ENCODE data around the gene UTS2B. TPM values are rescaled to one million over a fixed set of nuclear protein-coding genes. Genes with fewer than 3 reads are reported as not detected.

Gene UTS2B
- polyA plus RNA-seq, 1 donor from 2014 or later: 4.2 TPM

DNA sequence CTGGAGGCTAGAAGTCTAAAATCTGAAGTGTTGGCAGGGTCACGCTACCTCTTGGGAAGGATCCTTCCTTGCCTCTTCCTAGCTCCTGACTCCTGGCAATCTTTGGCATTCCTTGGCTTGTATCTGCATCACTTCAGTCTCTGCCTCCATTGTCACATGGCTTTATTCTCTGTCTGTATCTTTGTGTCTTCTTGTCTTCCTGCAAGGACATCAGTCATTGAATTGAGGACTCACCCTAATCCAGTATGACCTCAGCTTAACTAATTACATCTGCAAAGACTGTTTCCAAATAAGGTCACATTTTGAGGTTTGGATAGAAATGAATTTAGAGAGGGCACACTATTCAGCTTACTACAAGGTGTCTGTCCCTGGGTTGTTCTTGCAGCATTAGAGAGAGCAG is 31.1 kb upstream of the UTS2B start:
- Mint-ChIP-seq H3K4me3 (no peak overlapping the region), H3K36me3 (peaks cover 12% of the 10 kb centered on the region), H3K27ac (peak overlapping the region in 1 of 3 donors; percentile 74), H3K4me1 (peaks cover 32 to 53% (median 42%) of the 10 kb centered on the region in 3 donors), H3K27me3 (no peaks in the 10 kb centered on the region), H3K9me3 (no peaks in the 10 kb centered on the region)

DNA sequence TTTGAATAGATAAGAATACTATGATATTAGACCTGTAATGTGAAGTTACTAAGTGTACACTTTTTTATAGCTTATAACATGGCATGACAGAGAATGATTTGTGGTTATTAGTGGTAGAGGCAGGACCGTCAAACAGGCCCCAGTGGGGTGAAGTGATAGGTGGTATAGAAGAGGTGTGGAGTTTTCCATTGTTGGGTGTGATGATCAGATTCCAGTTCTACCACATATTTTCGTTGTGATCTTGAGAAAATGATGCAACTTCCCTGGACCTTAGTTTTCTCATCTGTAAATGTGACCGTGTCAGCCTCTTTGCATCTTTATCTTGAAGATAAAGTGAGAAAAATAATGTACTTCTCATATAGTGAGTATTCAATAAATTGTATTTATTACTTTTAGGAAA is 30.3 kb upstream of the UTS2B start:
- Mint-ChIP-seq H3K27ac (peak overlapping the region; percentile 5 to 89 (median 67)), H3K9me3 (no peaks in the 10 kb centered on the region), H3K4me3 (peak overlapping the region in 1 of 4 donors; percentile 14), H3K4me1 (peaks cover 36 to 60% (median 48%) of the 10 kb centered on the region in 3 donors), H3K27me3 (no peaks in the 10 kb centered on the region), H3K36me3 (peaks cover 12% of the 10 kb centered on the region)

DNA sequence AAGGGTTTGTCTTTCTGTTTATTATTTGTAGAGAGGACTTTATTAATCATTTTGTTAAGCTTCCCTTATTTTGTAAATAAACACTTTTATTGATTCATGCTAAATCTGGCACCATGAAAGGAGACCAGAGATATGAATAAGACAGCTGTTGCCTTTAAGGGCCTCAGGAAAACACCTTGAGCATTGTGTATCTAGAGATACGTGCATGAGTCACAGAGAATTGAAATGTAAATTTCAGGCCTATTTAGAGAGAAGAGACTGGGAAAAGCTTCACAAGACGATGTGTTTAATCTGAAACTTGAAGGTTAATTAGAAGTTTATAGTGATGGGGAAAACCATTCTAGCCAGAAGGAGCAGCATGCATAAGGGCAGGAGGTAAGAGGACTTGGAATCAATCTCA is 28.6 kb upstream of the UTS2B start:
- peaks cover 43 to 65% (median 53%) of the 10 kb centered on the region in 3 donors for H3K4me1 Mint-ChIP-seq
- H3K9me3 Mint-ChIP-seq: no peaks in the 10 kb centered on the region
- H3K27ac Mint-ChIP-seq: peak overlapping the region; percentile 67 to 94 (median 89)
- H3K27me3 Mint-ChIP-seq: no peaks in the 10 kb centered on the region
- peak overlapping the region; percentile 22 to 82 (median 60) for H3K4me3 Mint-ChIP-seq
- H3K36me3 Mint-ChIP-seq: peaks cover 12% of the 10 kb centered on the region

GRCh38 chr3:191357909-191358308 is 27.6 kb upstream of the UTS2B start:
- Mint-ChIP-seq H3K27me3 (no peaks in the 10 kb centered on the region), H3K9me3 (no peaks in the 10 kb centered on the region), H3K36me3 (peaks cover 12% of the 10 kb centered on the region), H3K4me3 (no peak overlapping the region), H3K4me1 (peaks cover 43 to 63% (median 53%) of the 10 kb centered on the region in 3 donors), H3K27ac (peak overlapping the region; percentile 23 to 89 (median 67))

DNA sequence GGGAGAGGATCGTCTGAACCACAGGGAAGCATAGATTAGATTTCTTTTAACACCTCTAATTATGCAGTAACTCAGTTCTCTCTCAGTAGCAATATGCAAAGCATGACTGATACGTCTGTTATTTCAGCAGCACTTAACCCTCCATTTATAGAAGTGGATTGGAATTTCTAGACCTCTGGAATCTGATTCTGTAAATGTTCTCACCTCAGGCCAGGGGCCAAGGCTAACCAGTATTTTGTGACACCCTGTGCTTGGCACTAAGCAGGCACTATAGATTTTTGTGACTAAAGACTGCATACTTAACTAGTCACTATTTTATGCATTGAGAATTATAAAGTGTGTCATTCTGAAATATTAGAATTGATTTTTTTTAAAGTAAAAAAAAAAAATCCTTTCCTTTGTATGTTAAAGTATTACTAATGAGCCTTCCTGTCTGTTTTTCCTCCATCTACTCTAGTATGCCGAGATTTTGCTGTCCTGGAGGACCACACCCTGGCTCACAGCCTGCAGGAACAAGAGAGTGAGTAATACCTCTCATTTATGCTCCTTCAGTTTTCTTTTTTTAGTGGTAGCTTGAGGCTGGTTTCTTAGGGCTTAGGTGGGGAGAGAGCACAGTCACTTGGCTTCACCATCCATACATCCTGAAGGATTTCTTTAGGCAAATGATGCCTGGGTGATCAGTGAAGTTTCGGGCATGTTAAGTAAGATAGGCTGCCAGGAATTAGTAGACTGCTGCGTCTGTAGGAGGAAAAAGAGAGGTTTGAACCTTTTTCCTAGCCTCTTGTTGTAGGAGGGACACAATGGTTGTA is 26.5 kb upstream of the UTS2B start:
- Mint-ChIP-seq H3K27me3 (no peaks in the 10 kb centered on the region), H3K27ac (peak overlapping the region; percentile 23 to 90 (median 36)), H3K9me3 (no peaks in the 10 kb centered on the region), H3K36me3 (peaks cover 12% of the 10 kb centered on the region), H3K4me1 (peaks cover 43 to 63% (median 53%) of the 10 kb centered on the region in 3 donors), H3K4me3 (peak overlapping the region in 3 of 4 donors; percentile 4 to 65 (median 59))

DNA sequence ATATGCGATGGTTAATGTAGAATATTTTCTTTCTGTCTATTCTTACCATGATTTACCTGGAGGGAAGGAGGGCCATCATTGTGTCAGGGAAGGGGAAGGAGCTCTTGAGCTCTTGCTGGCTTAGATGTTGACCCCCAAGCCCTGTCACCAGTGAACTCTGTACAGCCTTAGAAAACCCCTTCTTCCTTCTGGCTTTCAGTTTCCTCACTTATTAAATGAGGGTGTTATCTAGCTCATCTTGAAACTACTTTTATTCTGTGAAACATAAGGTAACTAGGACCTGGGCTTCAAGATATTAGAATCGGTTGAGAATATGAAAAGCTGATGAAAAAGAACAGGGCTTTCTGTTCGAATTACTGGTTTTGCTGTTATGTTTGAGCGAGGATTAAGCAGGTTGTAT is 25.1 kb upstream of the UTS2B start:
- Mint-ChIP-seq H3K4me1 (peaks cover 44 to 61% (median 47%) of the 10 kb centered on the region in 3 donors), H3K4me3 (peak overlapping the region; percentile 44 to 87 (median 70)), H3K27ac (peak overlapping the region; percentile 71 to 80 (median 74)), H3K27me3 (no peaks in the 10 kb centered on the region), H3K9me3 (no peaks in the 10 kb centered on the region), H3K36me3 (peaks cover 8% of the 10 kb centered on the region)

GRCh38 chr3:191353022-191353777 is 22.9 kb upstream of the UTS2B start:
- Mint-ChIP-seq H3K4me1 (peaks cover 40 to 50% (median 44%) of the 10 kb centered on the region in 3 donors), H3K36me3 (no peaks in the 10 kb centered on the region), H3K4me3 (no peak overlapping the region), H3K27me3 (no peaks in the 10 kb centered on the region), H3K27ac (no peak overlapping the region), H3K9me3 (no peaks in the 10 kb centered on the region)

DNA sequence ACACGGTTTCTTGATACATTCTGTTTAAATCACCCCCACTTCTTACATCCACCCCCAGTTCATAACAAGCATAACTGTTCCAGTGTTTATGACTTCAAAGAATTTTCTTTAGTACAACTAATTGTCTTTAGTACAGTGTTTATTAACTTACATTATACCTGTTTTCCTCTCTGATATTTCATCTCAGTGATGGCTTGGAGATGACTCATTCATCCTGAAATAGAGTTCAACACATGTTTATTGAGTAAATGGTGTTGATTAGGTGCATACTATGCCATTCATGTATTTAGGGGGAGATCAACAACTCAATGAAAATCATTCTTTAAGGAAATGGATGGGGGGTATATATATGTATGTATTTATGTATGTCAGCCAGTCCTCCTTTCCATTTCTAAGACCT is 21.7 kb upstream of the UTS2B start:
- Mint-ChIP-seq H3K27me3 (no peaks in the 10 kb centered on the region), H3K9me3 (no peaks in the 10 kb centered on the region), H3K4me1 (peaks cover 41 to 51% (median 49%) of the 10 kb centered on the region in 3 donors), H3K4me3 (no peak overlapping the region), H3K27ac (no peak overlapping the region), H3K36me3 (peaks cover 1% of the 10 kb centered on the region)

GRCh38 chr3:191350396-191351090 is 20.2 kb upstream of the UTS2B start:
- H3K4me3 Mint-ChIP-seq: peak overlapping the region in 3 of 4 donors; percentile 31 to 76 (median 73)

DNA sequence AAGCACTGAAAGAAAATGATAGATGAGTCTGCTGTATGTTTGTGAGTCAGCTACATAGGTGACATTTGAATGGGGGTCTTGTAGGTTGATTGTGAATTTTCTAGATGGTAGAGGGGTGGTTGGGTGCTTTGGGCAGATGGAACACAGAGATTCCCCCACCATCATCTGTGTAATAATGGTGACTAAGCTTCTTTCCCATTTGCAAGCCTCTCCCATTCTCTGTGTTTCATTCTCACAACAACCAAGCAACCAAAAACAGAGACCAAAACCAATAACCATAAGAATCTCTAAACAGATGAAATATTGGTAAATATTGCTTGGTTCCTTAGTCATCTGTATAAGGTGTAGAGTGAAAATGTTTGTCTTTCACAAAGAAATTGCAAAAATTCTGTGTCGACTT is 17.8 kb upstream of the UTS2B start:
- peak overlapping the region; percentile 10 to 30 (median 24) for H3K27ac Mint-ChIP-seq
- H3K36me3 Mint-ChIP-seq: peaks cover 3% of the 10 kb centered on the region
- peak overlapping the region in 2 of 4 donors; percentile 10 to 53 for H3K4me3 Mint-ChIP-seq
- no peaks in the 10 kb centered on the region for H3K27me3 Mint-ChIP-seq
- peaks cover 58 to 65% (median 61%) of the 10 kb centered on the region in 3 donors for H3K4me1 Mint-ChIP-seq
- H3K9me3 Mint-ChIP-seq: no peaks in the 10 kb centered on the region

More at GRCh38 chr3:191350396-191351090, 20.2 kb upstream of the UTS2B start:
- H3K27ac Mint-ChIP-seq: peak overlapping the region in 2 of 3 donors; percentile 14 to 63
- H3K4me1 Mint-ChIP-seq: peaks cover 41 to 51% (median 51%) of the 10 kb centered on the region in 3 donors
- peaks cover 1% of the 10 kb centered on the region for H3K36me3 Mint-ChIP-seq
- no peaks in the 10 kb centered on the region for H3K27me3 Mint-ChIP-seq
- H3K9me3 Mint-ChIP-seq: no peaks in the 10 kb centered on the region

DNA sequence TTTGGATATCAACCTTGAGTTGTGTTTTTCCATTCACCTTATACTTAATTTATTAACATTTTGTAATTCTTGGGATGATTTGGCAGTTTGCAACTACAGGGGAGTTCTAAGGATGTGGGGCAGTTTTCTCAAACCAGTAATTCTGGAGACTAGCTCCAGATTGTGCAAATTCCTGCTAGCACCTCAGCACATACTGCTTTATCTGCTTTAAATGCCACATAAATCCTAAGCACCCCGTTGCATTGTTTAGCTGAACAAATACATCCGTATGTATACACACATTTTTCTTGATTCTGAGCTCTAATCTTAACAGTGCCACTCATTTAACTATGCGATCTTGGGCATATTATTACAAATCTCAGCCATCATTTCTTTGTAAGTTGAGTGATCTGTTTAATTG is 16.9 kb upstream of the UTS2B start:
- no peaks in the 10 kb centered on the region for H3K27me3 Mint-ChIP-seq
- peaks cover 67 to 74% (median 68%) of the 10 kb centered on the region in 3 donors for H3K4me1 Mint-ChIP-seq
- H3K4me3 Mint-ChIP-seq: no peak overlapping the region
- peak overlapping the region in 1 of 3 donors; percentile 38 for H3K27ac Mint-ChIP-seq
- H3K36me3 Mint-ChIP-seq: peaks cover 3% of the 10 kb centered on the region
- H3K9me3 Mint-ChIP-seq: no peaks in the 10 kb centered on the region

DNA sequence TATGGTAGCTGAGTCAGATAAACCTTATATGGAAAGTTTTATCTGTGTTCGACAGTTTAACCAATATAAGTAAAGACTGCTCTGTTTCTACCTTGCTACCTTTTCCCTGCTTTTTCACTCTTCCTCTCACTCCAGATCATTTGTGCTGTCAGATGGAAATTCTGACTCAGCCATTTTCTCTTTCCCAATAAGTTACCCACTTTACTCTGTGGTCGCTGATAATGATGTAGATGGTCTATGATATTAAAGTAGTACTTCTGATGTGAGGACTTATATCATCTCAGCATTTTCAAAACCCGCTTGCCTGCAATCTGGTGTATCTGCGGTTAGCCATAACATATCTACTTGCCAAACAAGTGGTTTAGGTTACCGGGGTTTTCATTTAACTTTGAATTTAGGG is 15.0 kb upstream of the UTS2B start:
- peak overlapping the region; percentile 6 to 18 (median 6) for H3K27ac Mint-ChIP-seq
- no peaks in the 10 kb centered on the region for H3K9me3 Mint-ChIP-seq
- H3K36me3 Mint-ChIP-seq: peaks cover 3% of the 10 kb centered on the region
- H3K4me1 Mint-ChIP-seq: peaks cover 78 to 83% (median 82%) of the 10 kb centered on the region in 3 donors
- H3K4me3 Mint-ChIP-seq: peak overlapping the region in 3 of 4 donors; percentile 15 to 47 (median 35)
- no peaks in the 10 kb centered on the region for H3K27me3 Mint-ChIP-seq

- Mint-ChIP-seq H3K36me3 (peaks cover 3% of the 10 kb centered on the region), H3K4me3 (peak overlapping the region in 1 of 4 donors; percentile 65), H3K9me3 (no peaks in the 10 kb centered on the region), H3K27ac (peak overlapping the region in 1 of 3 donors; percentile 1), H3K27me3 (no peaks in the 10 kb centered on the region), H3K4me1 (peaks cover 78 to 91% (median 89%) of the 10 kb centered on the region in 3 donors)
Observed at GRCh38 chr3:191343913-191344312, 13.6 kb upstream of the UTS2B start.

GRCh38 chr3:191343115-191343514 is 12.8 kb upstream of the UTS2B start:
- Mint-ChIP-seq H3K27ac (peak overlapping the region in 2 of 3 donors; percentile 13 to 32), H3K4me1 (peaks cover 76 to 91% (median 91%) of the 10 kb centered on the region in 3 donors), H3K36me3 (peaks cover 3% of the 10 kb centered on the region), H3K4me3 (peak overlapping the region in 1 of 4 donors; percentile 60), H3K9me3 (no peaks in the 10 kb centered on the region), H3K27me3 (no peaks in the 10 kb centered on the region)
